Peyer's patch (tissue), 4 donors: ENCODE data around the gene GK.

ENCODE experiments used
- CTCF ChIP-seq, 6 experiments: fragments of 450-650 bp in 4 of 6; fragments of 200-600 bp in 2 of 6; sonication (generic) in 1 of 6; IDR thresholded peaks; one replicate each; pipeline ENCODE4 v1.5.1; 2017 to 2019; ENCODE audit warnings: antibody characterized with exemption in 6 of 6, mild to moderate bottlenecking in 3 of 6, moderate library complexity in 1 of 6
- POLR2A ChIP-seq, 2 donors: fragments of 450-650 bp; IDR thresholded peaks; one replicate each; pipeline ENCODE4 v1.5.1; 2017; ENCODE audit warnings: antibody characterized with exemption in 2 of 2, mild to moderate bottlenecking in 2 of 2, moderate library complexity in 2 of 2

- no peak for TF ChIP-seq CTCF (IDR thresholded peaks at IDR 0.05)
- no peak for TF ChIP-seq POLR2A (IDR thresholded peaks at IDR 0.05)
Observed at GRCh38 chrX:30613721-30614120, 39.5 kb upstream of the GK start.
